ENCODE measurements around the gene ADGRB2. TPM values are rescaled to one million over a fixed set of nuclear protein-coding genes. Genes with fewer than 3 reads are reported as not detected.

ADGRB2 gene
- total RNA-seq, 2 experiments from 2014 or later = 0.39 to 0.71 TPM

DNA sequence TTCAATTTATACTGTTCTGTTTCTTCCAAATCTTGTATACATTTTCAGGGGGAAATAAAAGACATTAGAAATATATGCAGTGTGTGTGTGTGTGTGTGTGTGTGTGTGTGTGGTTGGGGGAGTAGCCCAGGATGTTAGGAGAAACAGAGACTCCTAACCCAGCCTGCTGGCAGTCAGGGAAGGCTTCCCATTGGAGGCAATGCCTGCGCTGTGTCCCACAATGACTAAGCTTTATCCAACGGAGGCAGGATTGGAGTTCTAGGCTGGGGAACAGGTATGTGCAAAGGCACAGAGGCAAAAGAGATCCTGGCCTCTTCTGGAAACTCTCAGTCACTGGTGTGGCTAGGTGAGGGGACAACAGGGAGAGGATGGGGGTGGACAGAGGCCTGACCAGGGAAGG is 16.5 kb upstream of the ADGRB2 start:
- ChIA-PET CTCF (interaction anchor here (0.9 kb wide), 1 partner anchor 9 kb away, joined by 4 read pairs; no protein-coding TSS in a partner anchor), POLR2A (no interaction called here)
- Mint-ChIP-seq H3K4me1 (ENCODE audit: low read depth) (no peaks in the 10 kb centered on the region), H3K4me3 (no peak overlapping the region), H3K27me3 (peaks cover 17% of the 10 kb centered on the region), H3K36me3 (ENCODE audit: low read depth) (no peaks in the 10 kb centered on the region), H3K27ac (no peak overlapping the region), H3K9me3 (no peaks in the 10 kb centered on the region)
- Histone ChIP-seq H3K4me1 (ENCODE audit: insufficient read depth, low read length) (no peaks in the 10 kb centered on the region), H3K36me3 (ENCODE audit: insufficient read depth, low read length) (no peaks in the 10 kb centered on the region), H3K4me3 (ENCODE audit: low read length) (no peak overlapping the region), H3K27ac (ENCODE audit: low read depth in 1 of 2, low read length in 2 of 2) (no peak overlapping the region), H3K9me3 (ENCODE audit: control insufficient read depth in 1 of 2, insufficient read depth in 1 of 2, low read length in 2 of 2) (no peaks in the 10 kb centered on the region), H3K27me3 (ENCODE audit: control insufficient read depth in 1 of 2, insufficient read depth in 2 of 2, low read length in 2 of 2) (peaks cover 4 to 16% of the 10 kb centered on the region in 2 experiments)
- no peak for DNase-seq
- ATAC-seq (ENCODE audit: poor library complexity) = no peak
- TF ChIP-seq, protein P1, sequence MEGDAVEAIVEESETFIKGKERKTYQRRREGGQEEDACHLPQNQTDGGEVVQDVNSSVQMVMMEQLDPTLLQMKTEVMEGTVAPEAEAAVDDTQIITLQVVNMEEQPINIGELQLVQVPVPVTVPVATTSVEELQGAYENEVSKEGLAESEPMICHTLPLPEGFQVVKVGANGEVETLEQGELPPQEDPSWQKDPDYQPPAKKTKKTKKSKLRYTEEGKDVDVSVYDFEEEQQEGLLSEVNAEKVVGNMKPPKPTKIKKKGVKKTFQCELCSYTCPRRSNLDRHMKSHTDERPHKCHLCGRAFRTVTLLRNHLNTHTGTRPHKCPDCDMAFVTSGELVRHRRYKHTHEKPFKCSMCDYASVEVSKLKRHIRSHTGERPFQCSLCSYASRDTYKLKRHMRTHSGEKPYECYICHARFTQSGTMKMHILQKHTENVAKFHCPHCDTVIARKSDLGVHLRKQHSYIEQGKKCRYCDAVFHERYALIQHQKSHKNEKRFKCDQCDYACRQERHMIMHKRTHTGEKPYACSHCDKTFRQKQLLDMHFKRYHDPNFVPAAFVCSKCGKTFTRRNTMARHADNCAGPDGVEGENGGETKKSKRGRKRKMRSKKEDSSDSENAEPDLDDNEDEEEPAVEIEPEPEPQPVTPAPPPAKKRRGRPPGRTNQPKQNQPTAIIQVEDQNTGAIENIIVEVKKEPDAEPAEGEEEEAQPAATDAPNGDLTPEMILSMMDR (IDR thresholded peaks at IDR 0.05) = no peak
- intact Hi-C loops (cut with DNase I, micrococcal nuclease) = loop anchor here in 1 of 2 experiments (10.0 kb wide), 1 partner anchor 386 kb away; no protein-coding TSS in a partner anchor

DNA sequence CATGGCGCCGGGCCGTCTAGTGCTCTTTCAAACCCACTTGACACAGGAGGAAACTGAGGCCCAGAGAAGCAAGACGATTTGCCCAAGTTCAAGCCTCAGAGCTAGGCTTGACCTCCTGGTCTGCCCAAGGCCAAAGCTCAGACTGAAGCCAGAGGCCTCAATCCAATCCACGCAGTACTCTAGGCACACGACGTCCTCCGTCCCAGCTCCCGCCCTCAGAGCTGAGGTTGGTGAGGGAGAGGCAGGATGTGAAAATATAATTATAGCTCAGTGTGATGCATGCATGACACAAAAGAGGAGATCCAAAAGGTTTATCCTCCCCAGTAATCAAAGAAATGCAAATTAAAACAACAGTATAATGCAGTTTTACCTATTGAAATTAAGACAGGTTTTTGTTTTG is 15.5 kb upstream of the ADGRB2 start:
- H3K4me1 ChIP-seq (ENCODE audit: insufficient read depth, low read length) = no peaks in the 10 kb centered on the region
- Mint-ChIP-seq H3K27ac (no peak overlapping the region), H3K27me3 (peaks cover 23% of the 10 kb centered on the region), H3K36me3 (ENCODE audit: low read depth) (no peaks in the 10 kb centered on the region), H3K9me3 (no peaks in the 10 kb centered on the region), H3K4me3 (no peak overlapping the region), H3K4me1 (ENCODE audit: low read depth) (no peaks in the 10 kb centered on the region)
- peaks cover 8 to 21% of the 10 kb centered on the region in 2 experiments for H3K27me3 ChIP-seq (ENCODE audit: control insufficient read depth in 1 of 2, insufficient read depth in 2 of 2, low read length in 2 of 2)
- no peaks in the 10 kb centered on the region for H3K36me3 ChIP-seq (ENCODE audit: insufficient read depth, low read length)
- ChIA-PET POLR2A (no interaction called here), CTCF (interaction anchor here (0.9 kb wide), 1 partner anchor 10 kb away, joined by 4 read pairs; no protein-coding TSS in a partner anchor)
- intact Hi-C loops (cut with DNase I, micrococcal nuclease) = loop anchor here in 1 of 2 experiments (10.0 kb wide), 1 partner anchor 385 kb away; no protein-coding TSS in a partner anchor
- H3K4me3 ChIP-seq (ENCODE audit: low read length) = no peak overlapping the region
- H3K9me3 ChIP-seq (ENCODE audit: control insufficient read depth in 1 of 2, insufficient read depth in 1 of 2, low read length in 2 of 2) = no peaks in the 10 kb centered on the region
- DNase-seq (no peak), ATAC-seq (ENCODE audit: poor library complexity) (no peak)
- TF ChIP-seq, protein P1 (IDR thresholded peaks at IDR 0.05) = no peak
- no peak overlapping the region for H3K27ac ChIP-seq (ENCODE audit: low read depth in 1 of 2, low read length in 2 of 2)

DNA sequence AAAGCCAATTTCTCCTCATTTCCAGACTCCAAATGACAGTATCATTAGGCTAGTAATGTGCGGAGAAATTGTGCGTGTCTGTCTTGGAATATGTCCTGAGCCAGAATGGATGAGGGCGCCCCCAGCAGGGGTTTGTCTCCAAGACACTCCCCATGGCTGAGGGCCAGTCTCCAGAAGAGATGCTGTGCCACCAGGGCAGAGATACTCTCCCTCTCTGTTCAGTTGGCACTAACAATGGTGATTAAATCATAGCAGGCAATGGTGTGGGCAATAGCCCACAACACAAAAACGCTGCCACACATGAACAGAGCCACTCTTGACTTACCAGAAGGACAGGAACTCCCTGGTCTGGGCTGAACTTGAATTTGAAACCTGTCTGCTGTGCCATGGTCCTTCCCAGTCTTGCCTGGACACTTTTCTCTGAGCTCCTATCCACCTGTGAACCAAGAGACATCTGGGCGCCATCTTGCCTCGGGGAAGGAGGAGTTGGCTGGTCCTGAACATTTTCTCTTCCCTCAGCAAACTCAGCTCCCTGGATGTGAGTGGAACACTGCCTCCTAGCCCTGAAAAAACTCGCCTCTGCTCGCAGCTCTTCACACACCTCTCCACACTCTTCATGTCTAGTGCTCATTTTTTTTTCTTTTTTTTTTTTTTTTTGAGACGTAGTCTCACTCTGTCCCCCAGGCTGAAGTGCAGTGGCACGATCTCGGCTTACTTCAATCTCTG is 14.8 kb upstream of the ADGRB2 start:
- Histone ChIP-seq H3K36me3 (ENCODE audit: insufficient read depth, low read length) (no peaks in the 10 kb centered on the region), H3K4me1 (ENCODE audit: insufficient read depth, low read length) (no peaks in the 10 kb centered on the region), H3K27me3 (ENCODE audit: control insufficient read depth in 1 of 2, insufficient read depth in 2 of 2, low read length in 2 of 2) (peaks cover 14 to 24% of the 10 kb centered on the region in 2 experiments), H3K4me3 (ENCODE audit: low read length) (no peak overlapping the region), H3K27ac (ENCODE audit: low read depth in 1 of 2, low read length in 2 of 2) (no peak overlapping the region), H3K9me3 (ENCODE audit: control insufficient read depth in 1 of 2, insufficient read depth in 1 of 2, low read length in 2 of 2) (no peaks in the 10 kb centered on the region)
- Mint-ChIP-seq H3K4me1 (ENCODE audit: low read depth) (no peaks in the 10 kb centered on the region), H3K27me3 (peaks cover 30% of the 10 kb centered on the region), H3K27ac (no peak overlapping the region), H3K4me3 (no peak overlapping the region), H3K9me3 (no peaks in the 10 kb centered on the region), H3K36me3 (ENCODE audit: low read depth) (no peaks in the 10 kb centered on the region)
- ATAC-seq (ENCODE audit: poor library complexity) = no peak
- no peak for DNase-seq
- ChIA-PET CTCF (interaction anchor here (0.5 to 1.5 kb wide), 2 partner anchors 13 to 17 kb away, joined by 3 read pairs; no protein-coding TSS in a partner anchor), POLR2A (no interaction called here)
- intact Hi-C loops (cut with DNase I, micrococcal nuclease) = no loop called here
- TF ChIP-seq, protein P1 (IDR thresholded peaks at IDR 0.05) = no peak

Measured in CD4-positive, alpha-beta T cell (primary cell).